GM12892 (cell line): Measurements from ENCODE around the gene GLCE.
"Not testable (repeated sequence)": the region's sequence is repeated elsewhere in the genome, so short reads cannot be mapped to it uniquely, and the experiment has no call there.

ENCODE experiments used
- DNase-seq: peaks from one replicate; pipeline ENCODE4 v3.0.0; 2011; ENCODE audit not compliant: insufficient read length
- FAIRE-seq: peaks from 2 replicates; lab custom pipeline; 2011; peaks lifted over from hg19 to GRCh38; lab: Jason Lieb, UNC
- POLR2A ChIP-seq: IDR thresholded peaks from 2 replicates; pipeline ENCODE4 v1.6.1; 2011; ENCODE audit warnings: low read depth, low read length, control low read depth
- POLR2AphosphoS5 ChIP-seq: IDR thresholded peaks from 2 replicates; pipeline ENCODE4 v1.6.1; 2011; ENCODE audit warnings: low read depth, low read length, control low read depth
- TAF1 ChIP-seq: IDR thresholded peaks from 2 replicates; pipeline ENCODE4 v1.6.1; 2011; ENCODE audit warnings: low read depth, mild to moderate bottlenecking, control low read depth, low read length, borderline replicate concordance

The GLCE gene

DNA sequence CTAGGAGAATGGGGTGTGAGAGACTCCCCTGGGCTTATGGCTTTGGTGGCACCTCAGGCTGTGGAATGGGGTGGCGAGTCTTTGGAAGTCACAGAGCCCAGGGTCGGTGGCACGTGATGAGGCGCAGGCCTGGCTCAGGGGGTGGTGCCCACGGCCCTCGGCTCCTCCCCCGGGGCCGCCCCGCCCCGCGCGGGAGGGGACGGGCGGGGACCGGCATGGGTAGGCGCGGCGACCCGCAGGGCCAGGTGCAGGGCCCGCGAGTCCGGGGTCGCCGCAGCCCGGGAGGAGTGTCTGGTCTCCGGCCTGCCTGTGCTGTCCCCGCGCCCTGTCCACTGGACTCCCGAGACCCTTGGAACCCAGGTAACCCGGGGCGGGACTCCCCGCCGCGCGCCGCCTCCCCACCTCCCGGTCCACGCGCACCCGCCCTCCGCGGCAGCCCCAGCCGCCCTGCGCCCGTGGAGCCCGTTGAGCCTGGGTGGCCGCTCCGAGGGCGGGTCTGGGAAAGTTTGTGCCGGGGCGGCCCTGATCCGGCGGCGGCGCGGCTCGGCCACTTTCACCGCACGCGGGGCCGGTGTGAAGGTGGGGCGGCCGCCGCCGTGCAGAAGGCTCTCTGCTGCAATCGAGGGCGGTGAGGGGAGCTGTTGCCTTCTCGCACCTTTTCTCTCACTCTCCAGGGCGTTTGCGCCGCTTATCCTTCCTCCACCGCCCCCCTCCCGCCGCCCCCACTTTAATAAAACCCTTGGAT lies 138.4 kb downstream of the GLCE start, which contains the start of gene PAQR5:
TSS of gene PAQR5 (plus strand) at position 216 of the 745 bp plus-strand sequence. CDS start 61,169 bp downstream, outside the sequence.
- TF ChIP-seq POLR2A (no peak), POLR2AphosphoS5 (no peak), TAF1 (no peak)
- no peak for FAIRE-seq
- peak; percentile 31 for DNase-seq

- TF ChIP-seq TAF1, result no peak
- no peak for TF ChIP-seq POLR2AphosphoS5
- TF ChIP-seq POLR2A, result no peak
- DNase-seq (no peak), FAIRE-seq (no peak)
These were observed 139.0 kb downstream of the GLCE start for GRCh38 chr15:69299451-69299886.

DNA sequence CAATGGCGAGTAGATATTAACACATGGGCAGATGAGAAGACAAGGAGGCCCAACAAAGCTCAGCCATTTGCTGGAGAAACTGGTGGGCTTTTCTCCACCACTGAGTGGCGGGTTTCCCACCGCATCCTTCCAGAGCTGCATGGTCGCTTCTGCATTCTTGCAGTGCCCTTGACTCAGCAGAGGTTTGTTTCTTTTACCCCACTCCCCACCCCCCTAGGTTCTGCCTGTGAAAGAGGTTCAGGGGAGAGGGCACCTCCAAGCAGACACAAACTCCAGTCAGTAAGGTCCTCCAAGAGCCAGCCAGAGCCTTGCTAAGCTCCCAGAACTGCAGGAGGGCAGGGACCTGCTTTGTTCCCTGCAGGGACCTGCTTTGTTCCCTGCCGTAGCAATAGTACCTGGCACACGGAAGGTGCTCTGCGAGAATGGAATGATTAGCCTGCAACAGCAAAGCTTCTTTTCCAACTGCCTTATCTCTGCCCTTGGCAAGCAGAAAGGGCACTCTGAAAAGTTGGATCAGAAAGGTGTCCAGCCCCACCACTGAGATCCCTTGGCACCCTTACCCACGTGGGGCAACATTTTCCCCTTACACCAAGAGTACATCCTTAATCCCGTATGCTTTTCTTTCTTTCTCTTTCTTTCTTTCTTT lies 139.6 kb downstream of the GLCE start:
- DNase-seq, result no peak
- FAIRE-seq, result no peak
- no peak for TF ChIP-seq TAF1
- no peak for TF ChIP-seq POLR2A
- no peak for TF ChIP-seq POLR2AphosphoS5

DNA sequence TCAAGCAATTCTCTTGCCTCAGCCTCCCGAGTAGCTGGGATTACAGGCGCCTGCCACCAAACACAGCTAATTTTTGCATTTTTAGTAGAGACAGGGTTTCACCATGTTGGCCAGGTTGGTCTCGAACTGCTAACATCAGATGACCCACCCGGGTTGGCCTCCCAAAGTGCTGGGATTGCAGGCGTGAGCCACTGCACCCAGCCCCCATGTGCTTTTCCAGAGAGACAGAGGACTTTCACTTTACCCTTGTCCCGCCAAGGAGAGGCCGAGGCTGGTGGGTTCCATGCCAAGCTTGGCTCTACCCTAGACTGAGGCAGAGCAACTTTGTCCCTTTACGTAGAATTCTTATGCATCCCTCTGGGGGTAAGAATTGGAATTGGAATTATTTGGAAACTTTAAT lies 140.7 kb downstream of the GLCE start:
- FAIRE-seq, DNase-seq: not testable (repeated sequence)

DNA sequence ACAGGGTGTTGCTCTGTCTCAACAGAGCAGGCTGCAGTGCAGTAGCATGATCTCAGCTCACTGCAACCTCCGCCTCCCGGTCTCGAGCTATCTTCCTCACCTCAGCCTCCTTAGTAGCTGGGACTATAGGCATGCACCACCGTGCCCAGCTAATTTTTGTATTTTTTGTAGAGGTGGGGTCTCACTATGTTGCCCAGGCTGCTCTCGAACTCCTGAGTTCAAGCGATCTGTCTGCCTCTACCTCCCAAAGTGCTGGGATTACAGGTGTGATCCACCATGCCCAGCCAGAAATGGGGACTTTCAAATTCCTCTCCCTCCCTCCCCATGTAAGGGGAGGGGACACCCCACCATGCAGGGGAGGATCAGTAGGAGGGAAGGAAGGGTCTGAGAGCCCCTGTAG lies 141.7 kb downstream of the GLCE start:
- FAIRE-seq, result not testable (repeated sequence)

DNA sequence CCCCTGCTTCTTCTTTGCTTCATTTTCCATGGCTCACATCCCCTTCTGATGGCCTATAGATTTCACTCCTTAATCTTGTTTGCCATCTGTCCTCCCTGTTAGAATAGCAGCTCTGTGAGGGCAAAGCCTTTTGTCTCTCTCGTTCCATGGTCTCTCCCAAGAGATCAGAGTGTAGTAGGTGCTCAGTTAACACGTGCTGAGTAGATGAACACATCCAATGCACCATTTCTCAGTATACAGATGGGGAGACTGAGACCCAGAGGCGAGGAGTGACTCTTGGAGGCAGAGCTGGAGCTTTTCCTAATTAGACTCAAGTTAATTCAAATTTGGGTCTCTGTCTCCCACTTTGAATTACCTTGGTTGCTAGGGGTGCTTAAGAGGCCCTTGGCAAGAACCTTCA lies 142.5 kb downstream of the GLCE start:
- DNase-seq (no peak), FAIRE-seq (no peak)
- TF ChIP-seq POLR2AphosphoS5 (no peak), POLR2A (no peak), TAF1 (no peak)

More for the DNA sequence above, 141.7 kb downstream of the GLCE start:
- DNase-seq, result not testable (repeated sequence)

DNA sequence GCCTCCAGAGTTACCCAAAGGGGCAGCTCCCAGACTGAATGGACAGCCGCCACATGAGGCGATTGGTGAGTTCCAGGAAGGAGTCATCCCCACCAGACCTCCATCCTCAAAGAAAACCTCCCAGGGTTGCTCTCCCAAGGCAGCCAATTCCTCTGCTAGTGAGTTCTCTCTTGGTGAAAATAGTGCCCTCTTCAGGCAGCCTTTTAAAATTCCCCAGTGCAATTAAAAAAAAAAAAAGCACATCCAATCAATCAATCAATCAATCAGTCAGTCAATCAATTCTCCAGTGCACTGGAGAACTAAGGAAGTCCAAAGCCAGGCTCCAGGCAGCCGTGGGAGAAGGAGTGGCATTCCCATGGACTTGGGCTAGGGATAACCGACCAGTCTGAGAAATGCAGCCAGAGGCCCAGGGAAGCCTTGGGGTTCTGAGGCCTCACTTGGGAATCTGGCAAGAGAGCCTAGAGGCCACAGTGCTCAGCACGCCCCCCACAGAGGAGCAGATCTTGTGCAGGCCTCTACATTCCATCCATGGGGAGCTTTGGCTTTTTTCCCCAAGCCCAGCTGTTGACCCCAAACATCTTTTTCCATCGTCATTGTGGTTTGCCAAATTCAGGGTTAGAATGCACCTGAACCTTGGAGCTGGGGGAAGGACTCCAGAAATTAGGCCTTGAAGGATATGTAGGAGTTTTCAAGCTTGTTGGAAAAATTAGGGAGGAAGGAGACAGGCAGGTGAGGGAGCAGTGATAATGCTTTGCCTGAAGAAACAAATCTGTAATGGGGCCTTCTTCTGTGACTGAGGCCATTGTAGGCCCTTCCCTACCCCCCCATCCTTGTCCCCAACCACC lies 143.1 kb downstream of the GLCE start:
- no peak for DNase-seq
- no peak for TF ChIP-seq POLR2A
- no peak for TF ChIP-seq POLR2AphosphoS5
- TF ChIP-seq TAF1, result no peak
- no peak for FAIRE-seq

DNA sequence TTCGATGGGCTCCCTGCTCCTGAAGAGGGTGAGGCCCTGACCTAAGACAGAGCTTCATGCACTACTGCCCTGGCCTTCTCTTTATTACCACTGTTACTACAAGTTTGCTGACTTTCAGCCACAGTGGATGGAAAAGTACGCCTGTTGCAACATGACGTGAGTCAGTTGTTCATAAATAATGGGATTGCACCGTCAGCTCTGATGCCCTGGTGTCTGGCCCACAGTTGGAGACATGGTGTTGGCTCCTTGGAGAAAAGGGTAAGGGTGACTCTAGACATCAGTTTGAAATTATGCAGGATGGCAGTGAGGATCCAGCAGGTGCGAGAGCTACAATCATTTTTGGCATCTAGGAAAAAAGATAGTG lies 143.7 kb downstream of the GLCE start:
- FAIRE-seq, result no peak
- no peak for DNase-seq
- TF ChIP-seq TAF1 (no peak), POLR2A (no peak), POLR2AphosphoS5 (no peak)

- no peak for TF ChIP-seq POLR2AphosphoS5
- no peak for TF ChIP-seq POLR2A
- TF ChIP-seq TAF1, result no peak
- no peak for FAIRE-seq
- no peak for DNase-seq
These were observed 144.9 kb downstream of the GLCE start for GRCh38 chr15:69305204-69305931.

- TF ChIP-seq POLR2A, result no peak
- TF ChIP-seq POLR2AphosphoS5, result no peak
- TF ChIP-seq TAF1, result no peak
- no peak for DNase-seq
- no peak for FAIRE-seq
These were observed 145.6 kb downstream of the GLCE start for GRCh38 chr15:69305933-69306568.

GRCh38 chr15:69307939-69308338 lies 147.5 kb downstream of the GLCE start:
- TF ChIP-seq POLR2AphosphoS5 (no peak), POLR2A (no peak), TAF1 (no peak)
- DNase-seq, result no peak
- FAIRE-seq, result no peak
